ENCODE data around the gene DOCK1.

Gene DOCK1

GRCh38 chr10:126926568-126926967 is 21.3 kb downstream of the DOCK1 start:
- H2AFZ ChIP-seq (ENCODE audit: low read depth), result no peak overlapping the region
- no peak overlapping the region for H3K4me3 ChIP-seq (IDR thresholded peaks at IDR 0.05; ENCODE audit: insufficient read depth, low read depth, low read length)
- no peaks in the 10 kb centered on the region for H3K36me3 ChIP-seq (ENCODE audit: insufficient read depth)
- H3K9ac ChIP-seq, result no peak overlapping the region
- H3K27me3 ChIP-seq (ENCODE audit: insufficient read depth, low read depth), result no peaks in the 10 kb centered on the region
- TF ChIP-seq, protein P1, sequence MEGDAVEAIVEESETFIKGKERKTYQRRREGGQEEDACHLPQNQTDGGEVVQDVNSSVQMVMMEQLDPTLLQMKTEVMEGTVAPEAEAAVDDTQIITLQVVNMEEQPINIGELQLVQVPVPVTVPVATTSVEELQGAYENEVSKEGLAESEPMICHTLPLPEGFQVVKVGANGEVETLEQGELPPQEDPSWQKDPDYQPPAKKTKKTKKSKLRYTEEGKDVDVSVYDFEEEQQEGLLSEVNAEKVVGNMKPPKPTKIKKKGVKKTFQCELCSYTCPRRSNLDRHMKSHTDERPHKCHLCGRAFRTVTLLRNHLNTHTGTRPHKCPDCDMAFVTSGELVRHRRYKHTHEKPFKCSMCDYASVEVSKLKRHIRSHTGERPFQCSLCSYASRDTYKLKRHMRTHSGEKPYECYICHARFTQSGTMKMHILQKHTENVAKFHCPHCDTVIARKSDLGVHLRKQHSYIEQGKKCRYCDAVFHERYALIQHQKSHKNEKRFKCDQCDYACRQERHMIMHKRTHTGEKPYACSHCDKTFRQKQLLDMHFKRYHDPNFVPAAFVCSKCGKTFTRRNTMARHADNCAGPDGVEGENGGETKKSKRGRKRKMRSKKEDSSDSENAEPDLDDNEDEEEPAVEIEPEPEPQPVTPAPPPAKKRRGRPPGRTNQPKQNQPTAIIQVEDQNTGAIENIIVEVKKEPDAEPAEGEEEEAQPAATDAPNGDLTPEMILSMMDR (conservative IDR thresholded peaks at IDR 0.05; ENCODE audit: low read depth, low read length), result no peak
- no peaks in the 10 kb centered on the region for H4K20me1 ChIP-seq (ENCODE audit: insufficient read depth)
- no peak overlapping the region for H3K27ac ChIP-seq
- H3K4me2 ChIP-seq, result no peak overlapping the region
- no peaks in the 10 kb centered on the region for H3K4me1 ChIP-seq (ENCODE audit: low read depth, poor library complexity, severe bottlenecking)
- H3K79me2 ChIP-seq (ENCODE audit: insufficient read depth, low read depth), result no peaks in the 10 kb centered on the region

- Histone ChIP-seq H3K4me2 (no peak overlapping the region), H3K9ac (no peak overlapping the region), H3K27me3 (ENCODE audit: insufficient read depth, low read depth) (no peaks in the 10 kb centered on the region), H2AFZ (ENCODE audit: low read depth) (no peak overlapping the region), H3K79me2 (ENCODE audit: insufficient read depth, low read depth) (no peaks in the 10 kb centered on the region), H3K27ac (no peak overlapping the region), H3K36me3 (ENCODE audit: insufficient read depth) (no peaks in the 10 kb centered on the region), H4K20me1 (ENCODE audit: insufficient read depth) (no peaks in the 10 kb centered on the region), H3K4me3 (IDR thresholded peaks at IDR 0.05; ENCODE audit: insufficient read depth, low read depth, low read length) (no peak overlapping the region), H3K4me1 (ENCODE audit: low read depth, poor library complexity, severe bottlenecking) (no peaks in the 10 kb centered on the region)
- TF ChIP-seq, protein P1 (conservative IDR thresholded peaks at IDR 0.05; ENCODE audit: low read depth, low read length), result no peak
These were observed 22.6 kb downstream of the DOCK1 start for GRCh38 chr10:126927799-126928198.

GRCh38 chr10:126928274-126928673 is 23.0 kb downstream of the DOCK1 start:
- Histone ChIP-seq H3K27me3 (ENCODE audit: insufficient read depth, low read depth) (no peaks in the 10 kb centered on the region), H3K27ac (no peak overlapping the region), H3K4me1 (ENCODE audit: low read depth, poor library complexity, severe bottlenecking) (no peaks in the 10 kb centered on the region), H3K9ac (no peak overlapping the region), H4K20me1 (ENCODE audit: insufficient read depth) (no peaks in the 10 kb centered on the region), H2AFZ (ENCODE audit: low read depth) (no peak overlapping the region), H3K4me3 (IDR thresholded peaks at IDR 0.05; ENCODE audit: insufficient read depth, low read depth, low read length) (no peak overlapping the region), H3K4me2 (no peak overlapping the region), H3K79me2 (ENCODE audit: insufficient read depth, low read depth) (no peaks in the 10 kb centered on the region), H3K36me3 (ENCODE audit: insufficient read depth) (no peaks in the 10 kb centered on the region)
- TF ChIP-seq, protein P1 (conservative IDR thresholded peaks at IDR 0.05; ENCODE audit: low read depth, low read length), result no peak

- H4K20me1 ChIP-seq (ENCODE audit: insufficient read depth), result no peaks in the 10 kb centered on the region
- H2AFZ ChIP-seq (ENCODE audit: low read depth), result no peak overlapping the region
- H3K4me1 ChIP-seq (ENCODE audit: low read depth, poor library complexity, severe bottlenecking), result no peaks in the 10 kb centered on the region
- no peaks in the 10 kb centered on the region for H3K36me3 ChIP-seq (ENCODE audit: insufficient read depth)
- H3K27me3 ChIP-seq (ENCODE audit: insufficient read depth, low read depth), result no peaks in the 10 kb centered on the region
- H3K9ac ChIP-seq, result no peak overlapping the region
- TF ChIP-seq, protein P1 (conservative IDR thresholded peaks at IDR 0.05; ENCODE audit: low read depth, low read length), result no peak
- no peaks in the 10 kb centered on the region for H3K79me2 ChIP-seq (ENCODE audit: insufficient read depth, low read depth)
- no peak overlapping the region for H3K4me3 ChIP-seq (IDR thresholded peaks at IDR 0.05; ENCODE audit: insufficient read depth, low read depth, low read length)
- H3K27ac ChIP-seq, result no peak overlapping the region
- H3K4me2 ChIP-seq, result no peak overlapping the region
These were observed 24.2 kb downstream of the DOCK1 start for GRCh38 chr10:126929391-126929790.

Data from KMS-11 (cell line).